A172 (cell line): ENCODE measurements around the gene NELFB. TPM values are rescaled to one million over a fixed set of nuclear protein-coding genes. Genes with fewer than 3 reads are reported as not detected.

Experiments
- DNase-seq: peaks from one replicate; pipeline ENCODE4 v3.0.0-alpha.2; 2015; ENCODE audit warnings: low spot score
- total RNA-seq: library from RNA; depleted of rRNA; stranded (reverse); fragments of >200 nt; shearing (Covaris generic); gene quantifications from 2 replicates; pipeline ENCODE4 v1.2.3, GENCODE V29; 2014

Gene NELFB
- total RNA-seq, 1 experiment from 2014 or later: 104 TPM

- DNase-seq: peak; percentile 100
Measured at GRCh38 chr9:137223078-137223970, 31.8 kb upstream of the NELFB start.

- DNase-seq: no peak
Measured at GRCh38 chr9:137224830-137225694, 30.1 kb upstream of the NELFB start, which contains the start of gene CYSRT1. CYSRT1 (plus strand) TSS chr9:137225174; CDS start chr9:137225622, 448 bp downstream.

DNA sequence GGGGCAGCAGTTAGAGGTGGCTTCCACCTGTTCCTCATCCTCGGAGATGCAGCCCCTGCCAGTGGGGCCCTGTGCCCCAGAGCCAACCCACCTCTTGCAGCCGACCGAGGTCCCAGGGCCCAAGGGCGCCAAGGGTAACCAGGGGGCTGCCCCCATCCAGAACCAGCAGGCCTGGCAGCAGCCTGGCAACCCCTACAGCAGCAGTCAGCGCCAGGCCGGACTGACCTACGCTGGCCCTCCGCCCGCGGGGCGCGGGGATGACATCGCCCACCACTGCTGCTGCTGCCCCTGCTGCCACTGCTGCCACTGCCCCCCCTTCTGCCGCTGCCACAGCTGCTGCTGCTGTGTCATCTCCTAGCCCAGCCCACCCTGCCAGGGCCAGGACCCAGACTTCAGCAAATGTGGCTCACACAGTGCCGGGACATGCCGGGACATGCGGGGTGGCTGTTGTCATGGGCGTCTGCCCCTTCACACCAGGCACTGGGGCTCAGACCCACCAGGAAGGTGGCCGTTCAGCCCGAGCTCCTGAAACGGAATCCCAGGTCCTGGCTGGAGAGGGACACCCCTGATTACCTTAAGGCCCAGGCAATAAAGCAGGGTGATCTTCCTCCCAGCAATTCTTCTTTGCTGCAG lies 29.3 kb upstream of the NELFB start:
- DNase-seq: no peak

- DNase-seq: peak; percentile 94
Measured at GRCh38 chr9:137226338-137227053, 28.6 kb upstream of the NELFB start.

DNA sequence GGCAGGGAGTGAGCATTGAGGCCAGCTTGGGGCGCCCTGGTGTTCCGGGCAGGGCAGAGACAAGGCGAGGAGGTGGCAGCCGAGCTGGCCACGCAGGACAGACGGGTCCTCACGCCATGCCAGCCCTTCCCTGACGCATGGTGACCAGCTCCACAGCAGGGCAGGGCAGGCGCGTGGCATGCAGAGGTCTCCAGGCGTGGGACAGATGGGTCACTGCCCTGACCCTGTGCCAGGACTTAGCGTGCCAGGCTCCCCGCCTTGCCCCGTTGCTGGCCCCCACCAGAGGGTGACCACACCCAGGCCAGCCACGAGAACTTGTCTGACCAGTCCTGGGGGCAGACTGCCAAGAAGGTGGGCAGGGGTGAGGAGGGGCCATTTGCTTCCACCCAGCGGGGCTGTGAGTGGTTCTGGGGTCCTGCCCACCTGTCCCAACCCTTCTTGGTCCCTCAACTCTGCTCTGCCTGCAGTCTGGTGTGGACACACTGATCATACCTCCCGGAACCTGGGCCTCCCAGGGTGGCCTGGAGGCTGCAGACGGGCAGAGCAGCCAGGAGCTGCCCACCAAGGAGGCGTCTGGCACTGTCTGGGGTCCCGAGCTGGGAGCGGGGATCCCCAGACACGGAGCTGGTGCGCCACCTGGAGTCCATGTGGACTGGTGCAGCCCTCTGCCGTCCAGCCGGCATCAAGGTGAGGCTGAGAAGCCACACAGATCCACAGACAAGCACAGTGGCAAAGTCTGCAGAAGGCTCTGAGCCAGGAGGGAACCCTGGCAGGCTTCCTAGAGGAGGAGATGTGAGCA lies 27.9 kb upstream of the NELFB start, which contains the start of gene RNF224:
Gene RNF224 (plus strand): TSS at position 449 of the 799 bp plus-strand sequence. CDS start 834 bp downstream, outside the sequence.
- peak; percentile 91 for DNase-seq

DNA sequence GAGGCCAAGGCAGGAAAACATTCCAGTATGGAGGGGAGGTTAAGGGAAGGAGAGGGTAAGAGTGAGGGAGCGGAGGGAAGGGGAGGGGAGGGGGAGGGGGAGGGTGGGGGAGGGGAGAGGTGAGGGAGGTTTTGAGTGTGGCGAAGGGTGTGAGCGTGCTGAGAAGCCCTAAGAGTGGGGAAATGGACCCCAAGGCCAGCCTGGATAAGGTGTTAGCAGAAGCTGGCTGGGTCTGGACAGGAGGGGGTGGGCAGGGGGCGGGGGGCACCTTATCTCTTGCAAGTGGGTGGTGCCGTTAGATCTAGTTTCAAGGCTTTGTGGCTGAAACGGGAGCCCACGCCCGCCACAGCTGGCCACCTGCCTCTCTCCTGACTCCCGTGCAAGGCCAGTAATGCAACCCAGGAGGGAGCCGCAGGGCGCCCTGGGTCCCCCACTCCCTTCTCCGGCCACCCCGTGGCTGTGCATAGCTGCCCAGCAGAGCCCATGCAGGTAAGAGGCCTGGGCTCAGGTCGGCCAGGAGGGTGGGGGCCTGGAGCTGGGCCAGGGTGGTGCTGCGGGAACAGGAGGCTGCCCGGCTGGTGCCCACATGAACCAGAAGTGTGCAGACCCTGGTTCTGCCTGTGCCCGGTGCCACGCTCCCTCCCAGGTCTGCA lies 27.1 kb upstream of the NELFB start:
- no peak for DNase-seq

- no peak for DNase-seq
Measured at GRCh38 chr9:137228506-137228967, 26.6 kb upstream of the NELFB start.

GRCh38 chr9:137228968-137229896 lies 25.9 kb upstream of the NELFB start:
- DNase-seq: no peak

GRCh38 chr9:137229903-137230704 lies 25.0 kb upstream of the NELFB start:
- no peak for DNase-seq

- no peak for DNase-seq
Measured at GRCh38 chr9:137230705-137231371, 24.3 kb upstream of the NELFB start, which contains the start of gene SLC34A3. SLC34A3 (plus strand) TSS chr9:137230901; CDS start chr9:137231703, 802 bp downstream.

DNA sequence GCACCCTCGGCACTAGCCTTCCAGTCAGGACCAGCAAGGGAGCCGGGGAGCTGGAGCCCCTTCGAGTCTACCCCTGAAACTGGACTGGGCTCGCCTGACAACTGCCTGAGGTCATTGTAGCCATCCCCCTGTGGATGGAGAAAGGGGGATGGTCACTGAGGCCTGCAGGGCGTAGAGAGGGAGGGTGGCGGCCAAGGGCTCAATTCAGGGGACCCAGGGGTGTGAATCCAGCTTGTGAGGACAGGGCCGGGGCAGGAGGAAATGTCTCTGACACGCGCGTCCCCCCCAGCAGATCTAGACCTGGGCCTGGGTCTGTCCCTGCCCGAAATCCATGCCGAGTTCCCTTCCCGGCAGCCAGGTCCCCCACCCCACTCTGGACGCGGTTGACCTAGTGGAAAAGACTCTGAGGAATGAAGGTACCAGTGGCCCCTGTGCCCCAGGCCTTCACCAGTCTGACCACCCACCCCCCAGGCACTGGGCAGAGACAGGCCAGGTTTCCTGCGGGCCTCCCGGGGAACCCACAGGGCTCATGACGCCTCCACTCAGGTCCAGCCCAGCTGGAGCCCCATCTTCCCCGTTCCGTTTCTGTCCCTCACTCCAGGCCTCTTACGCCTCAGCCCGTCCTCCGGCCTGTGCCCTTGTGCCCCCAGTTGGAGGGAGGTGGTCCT lies 23.6 kb upstream of the NELFB start:
- no peak for DNase-seq

DNA sequence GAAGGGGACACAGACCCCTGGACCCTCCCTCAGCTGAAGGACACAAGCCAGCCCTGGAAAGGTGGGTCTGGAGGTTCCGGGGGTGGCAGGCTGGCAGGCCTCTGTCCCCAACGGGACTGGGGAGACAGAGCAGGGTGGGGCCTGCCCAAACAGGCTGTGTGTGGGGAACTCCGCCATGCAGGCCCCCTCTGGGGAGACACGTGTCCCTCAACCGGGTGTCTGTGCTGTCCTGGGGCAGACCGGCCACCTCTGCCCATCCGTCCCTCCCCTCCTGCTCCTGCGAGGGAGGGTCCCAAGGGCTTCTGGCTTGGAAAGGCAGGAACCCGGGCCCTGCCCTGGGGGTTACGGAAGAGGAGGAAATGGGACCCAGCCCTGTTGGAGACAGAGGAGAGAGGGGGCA lies 23.0 kb upstream of the NELFB start:
- no peak for DNase-seq

DNA sequence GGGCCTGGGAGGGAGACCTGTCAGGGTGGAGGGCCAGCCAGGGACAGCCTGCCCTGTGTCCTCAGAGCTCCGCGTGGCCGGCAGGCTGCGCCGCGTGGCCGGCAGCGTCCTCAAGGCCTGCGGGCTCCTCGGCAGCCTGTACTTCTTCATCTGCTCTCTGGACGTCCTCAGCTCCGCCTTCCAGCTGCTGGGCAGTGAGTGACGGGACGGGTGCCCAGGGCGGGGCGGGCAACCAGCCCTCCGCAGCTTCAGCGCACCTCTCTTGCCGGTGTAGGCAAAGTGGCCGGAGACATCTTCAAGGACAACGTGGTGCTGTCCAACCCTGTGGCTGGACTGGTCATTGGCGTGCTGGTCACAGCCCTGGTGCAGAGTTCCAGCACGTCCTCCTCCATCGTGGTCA lies 22.6 kb upstream of the NELFB start:
- DNase-seq: no peak

DNA sequence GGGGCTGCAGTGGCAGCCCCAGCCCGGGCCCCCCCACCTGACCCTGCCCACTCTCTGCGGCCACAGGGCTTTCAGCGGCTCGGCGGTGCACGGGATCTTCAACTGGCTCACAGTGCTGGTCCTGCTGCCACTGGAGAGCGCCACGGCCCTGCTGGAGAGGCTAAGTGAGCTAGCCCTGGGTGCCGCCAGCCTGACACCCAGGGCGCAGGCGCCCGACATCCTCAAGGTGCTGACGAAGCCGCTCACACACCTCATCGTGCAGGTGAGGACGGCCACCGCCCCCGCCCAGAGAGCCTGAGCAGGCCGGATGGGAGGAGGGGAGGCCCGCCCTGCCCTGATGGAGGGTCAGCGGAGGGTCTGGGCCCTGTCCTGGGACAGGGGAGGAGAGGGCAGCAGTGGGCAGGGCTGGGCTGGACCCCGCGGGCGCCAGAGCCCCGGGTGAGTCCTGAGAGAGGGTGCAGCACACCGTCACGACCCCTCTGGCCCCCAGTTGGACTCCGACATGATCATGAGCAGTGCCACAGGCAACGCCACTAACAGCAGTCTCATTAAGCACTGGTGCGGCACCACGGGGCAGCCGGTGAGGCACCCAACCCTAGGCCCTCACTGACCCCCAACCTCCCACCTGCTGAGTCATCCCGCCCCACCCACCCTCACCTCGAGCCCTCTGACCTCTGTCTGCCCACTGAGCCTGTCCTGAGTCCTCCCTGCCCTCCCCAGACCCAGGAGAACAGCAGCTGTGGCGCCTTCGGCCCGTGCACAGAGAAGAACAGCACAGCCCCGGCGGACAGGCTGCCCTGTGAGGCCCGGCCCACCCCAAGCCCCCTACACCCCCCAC lies 21.8 kb upstream of the NELFB start:
- DNase-seq: no peak

- no peak for DNase-seq
Measured at GRCh38 chr9:137234055-137234697, 21.0 kb upstream of the NELFB start.
